ENCODE measurements around the gene FOXJ2.
"Not testable (repeated sequence)": the region's sequence is repeated elsewhere in the genome, so short reads cannot be mapped to it uniquely, and the experiment has no call there.

The FOXJ2 gene

GRCh38 chr12:8032242-8033152, at the start of gene FOXJ2:
FOXJ2 (plus strand) TSS chr12:8032716; CDS start chr12:8039833, 7,117 bp downstream.
- peak; percentile 52 for DNase-seq

GRCh38 chr12:7983019-7983418, 49.5 kb upstream of the FOXJ2 start:
- not testable (repeated sequence) for DNase-seq

DNA sequence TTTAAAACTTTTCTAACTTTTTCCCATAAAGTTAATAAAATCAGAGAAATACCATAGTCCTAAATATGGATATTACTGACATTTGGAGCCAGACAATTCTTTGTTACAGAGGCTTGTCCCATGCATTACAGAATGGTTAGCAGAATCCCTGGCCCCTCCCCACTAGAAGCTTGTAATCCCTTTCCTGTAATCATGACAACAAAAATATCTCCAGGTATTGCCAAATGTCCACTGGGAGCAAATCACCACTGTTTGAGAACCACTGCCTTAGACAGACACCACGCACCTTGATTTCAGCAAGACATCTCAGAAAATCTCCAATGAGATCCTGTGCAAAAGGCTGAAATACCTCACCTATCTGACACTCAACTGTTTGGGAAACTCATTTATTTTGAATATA, 49.1 kb upstream of the FOXJ2 start:
- not testable (repeated sequence) for DNase-seq

- DNase-seq: no peak
Measured at GRCh38 chr12:7984900-7985299, 47.6 kb upstream of the FOXJ2 start.

- DNase-seq: no peak
Measured at GRCh38 chr12:7985802-7986418, 46.6 kb upstream of the FOXJ2 start.

DNA sequence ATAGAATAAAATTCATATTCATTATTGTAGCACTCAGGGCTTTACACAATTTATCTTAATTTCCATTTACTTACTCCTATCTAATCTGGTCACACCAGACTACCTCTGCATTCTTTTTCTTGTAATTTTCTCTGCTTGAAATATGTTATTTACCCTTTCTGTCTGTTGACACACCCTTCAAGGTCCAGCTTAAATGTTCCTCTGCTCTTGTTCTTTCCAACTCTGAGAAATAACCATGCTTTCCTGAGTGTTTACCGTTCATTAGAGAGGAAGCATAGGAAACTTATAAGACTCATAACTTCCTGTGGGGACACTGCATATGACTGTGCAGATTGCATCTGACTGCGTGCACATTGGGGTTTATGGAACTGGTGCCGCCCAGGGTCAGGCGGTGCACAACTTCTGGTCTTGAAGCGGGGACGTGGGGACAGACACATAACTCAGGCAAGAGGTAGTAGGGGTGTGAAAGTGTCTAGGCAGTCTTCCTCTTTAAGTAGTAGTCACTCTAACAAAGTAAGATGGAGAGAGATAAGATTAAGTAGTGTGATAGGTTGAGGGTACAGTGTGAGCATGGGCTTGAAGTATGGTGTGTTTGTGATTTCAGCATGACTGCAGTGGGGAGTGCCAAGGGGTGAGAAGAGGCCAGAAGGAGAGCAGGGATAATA, 42.6 kb upstream of the FOXJ2 start:
- DNase-seq: no peak

DNA sequence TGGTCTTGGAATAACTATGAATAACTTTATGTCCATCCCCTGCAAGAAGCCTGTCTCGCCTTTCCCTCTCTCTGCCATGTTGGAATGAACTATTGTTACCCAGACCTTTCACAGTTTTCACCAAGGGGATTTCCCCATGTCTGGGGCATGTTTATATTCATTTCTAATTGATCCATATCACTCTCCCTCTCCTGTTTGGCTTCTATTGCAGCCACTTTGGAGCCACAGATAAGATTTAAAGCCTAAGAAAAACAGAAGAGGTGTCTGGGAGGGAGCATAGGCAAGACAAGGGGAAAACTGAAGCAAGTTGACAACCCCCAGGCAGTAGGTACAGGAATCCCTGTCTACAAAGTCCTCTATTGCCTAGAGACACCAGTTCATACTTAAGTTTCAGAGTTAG, 41.0 kb upstream of the FOXJ2 start:
- no peak for DNase-seq

DNA sequence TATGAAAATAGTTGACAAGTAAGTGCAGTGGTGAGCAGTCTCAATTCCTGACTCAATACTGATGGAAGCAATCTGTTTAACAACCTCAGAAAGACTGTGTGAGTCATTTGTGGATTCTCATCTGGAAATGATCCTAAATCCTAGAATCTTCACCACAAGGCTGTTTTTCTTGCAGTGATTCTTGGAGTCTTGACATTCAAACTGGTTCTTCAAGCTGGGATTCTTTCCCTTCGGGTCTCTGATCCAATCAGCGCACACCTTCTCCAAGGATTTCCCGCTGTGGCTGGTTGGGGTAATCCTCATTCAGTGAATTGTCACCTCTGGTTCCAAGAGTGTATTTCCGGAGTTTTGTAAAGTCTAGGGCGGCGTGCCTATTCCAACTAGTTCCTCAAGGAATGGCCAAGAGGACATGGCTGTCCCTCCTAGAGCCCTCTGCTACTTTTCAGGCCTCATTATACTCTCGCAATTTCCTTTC, 37.7 kb upstream of the FOXJ2 start:
- peak; percentile 80 for DNase-seq

DNA sequence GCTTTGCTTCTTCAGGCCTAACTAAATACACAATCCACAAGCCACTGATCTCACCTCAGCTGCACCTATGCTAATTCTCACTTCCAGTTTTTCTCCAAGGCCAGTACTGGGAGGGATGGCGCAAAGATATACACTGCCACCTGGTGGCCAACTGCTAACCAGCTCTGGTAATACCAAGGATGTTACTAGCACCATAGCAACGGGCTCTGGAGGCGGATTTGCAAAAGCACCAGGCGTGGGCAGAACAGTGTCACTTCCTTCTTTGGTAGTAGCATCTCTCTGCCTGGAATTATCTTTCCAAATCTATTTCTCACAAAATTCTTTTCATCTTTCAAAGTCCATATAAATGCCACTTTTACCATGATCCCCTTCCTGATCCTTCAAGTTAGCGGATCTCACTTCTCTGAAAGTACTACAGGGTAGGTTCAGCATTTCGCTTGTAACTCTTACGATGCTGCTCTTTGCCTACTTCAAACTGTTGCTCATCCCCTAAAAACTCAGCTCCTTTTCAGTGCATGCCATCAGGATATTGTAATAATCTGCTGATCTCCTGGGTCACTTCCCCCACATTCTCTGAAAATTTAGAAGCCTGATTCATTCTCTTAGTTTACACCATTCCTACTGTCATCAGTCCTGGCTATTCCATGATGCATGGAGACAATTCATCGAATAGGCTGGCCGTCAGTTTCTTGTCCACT, 37.1 kb upstream of the FOXJ2 start:
- peak; percentile 84 for DNase-seq

DNA sequence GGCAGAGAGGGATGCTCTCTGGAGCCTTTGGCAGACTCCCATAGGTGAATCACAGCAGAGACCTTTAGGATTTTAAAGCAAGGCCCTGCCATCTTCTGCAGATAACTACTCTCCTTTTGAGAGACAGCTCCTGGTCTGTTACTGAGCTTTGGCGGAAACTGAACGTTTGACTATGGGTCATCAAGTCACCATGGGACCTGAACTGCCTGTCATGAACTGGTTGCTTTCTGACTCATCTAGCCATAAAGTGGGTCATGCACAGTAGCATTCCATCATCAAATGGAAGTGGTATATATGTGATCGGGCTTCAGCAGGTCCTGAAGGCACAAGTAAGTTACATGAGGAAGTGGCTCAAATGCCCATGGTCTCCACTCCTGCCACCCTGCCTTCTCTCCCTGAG, 31.7 kb upstream of the FOXJ2 start:
- not testable (repeated sequence) for DNase-seq

DNA sequence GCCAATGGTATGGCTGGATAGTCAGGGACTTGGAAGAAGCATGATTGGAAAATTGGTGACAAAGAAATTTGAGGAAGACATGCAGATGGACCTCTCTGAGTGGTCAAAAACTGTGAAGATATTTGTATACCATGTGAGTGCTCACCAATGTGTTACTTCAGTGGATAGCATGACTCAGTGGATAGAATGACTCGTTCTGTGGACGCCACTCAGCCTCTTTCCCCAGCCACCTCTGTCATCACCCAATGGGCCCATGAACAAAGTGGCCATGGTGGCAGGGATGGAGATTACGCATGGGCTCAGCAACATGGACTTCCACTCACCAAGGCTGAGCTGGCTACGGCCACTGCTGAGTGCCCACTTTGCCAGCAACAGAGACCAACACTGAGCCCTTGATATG, 31.0 kb upstream of the FOXJ2 start:
- DNase-seq: not testable (repeated sequence)

DNA sequence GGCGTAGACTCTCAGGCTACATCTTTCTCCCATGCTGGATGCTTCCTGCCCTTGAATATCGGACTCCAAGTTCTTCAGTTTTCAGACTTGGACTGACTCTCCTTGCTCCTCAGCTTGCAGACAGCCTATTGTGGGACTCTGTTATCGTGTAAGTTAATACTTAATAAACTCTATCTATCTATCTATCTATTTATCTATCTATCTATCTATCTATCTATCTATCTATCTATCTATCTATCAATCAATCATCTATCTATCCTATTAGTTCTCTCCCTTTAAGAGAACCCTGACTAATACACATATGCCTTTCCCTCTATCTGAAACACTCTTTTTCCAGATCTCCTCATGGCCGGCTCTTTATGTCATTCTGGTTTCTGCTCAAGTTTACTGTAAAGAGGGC, 27.6 kb upstream of the FOXJ2 start:
- not testable (repeated sequence) for DNase-seq

GRCh38 chr12:8011331-8011730, 21.2 kb upstream of the FOXJ2 start:
- DNase-seq: peak; percentile 88

GRCh38 chr12:8012651-8013309, 19.7 kb upstream of the FOXJ2 start:
- DNase-seq: peak; percentile 69

DNA sequence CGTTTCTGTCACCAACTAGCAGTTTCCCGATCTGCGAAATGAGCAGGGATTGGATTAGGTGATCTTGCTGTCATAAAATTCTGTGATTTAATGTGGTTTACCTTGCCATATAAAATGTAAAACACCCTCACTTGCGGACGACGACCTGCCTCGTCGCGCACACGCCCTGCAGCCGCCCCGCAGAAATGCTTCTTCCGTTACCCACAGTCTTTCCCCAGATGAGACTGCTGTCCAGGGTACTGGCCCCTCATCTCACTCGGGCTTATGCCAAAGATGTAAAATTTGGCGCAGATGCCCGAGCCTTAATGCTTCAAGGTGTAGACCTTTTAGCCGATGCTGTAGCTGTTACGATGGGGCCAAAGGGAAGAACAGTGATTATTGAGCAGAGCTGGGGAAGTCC, 17.7 kb upstream of the FOXJ2 start:
- DNase-seq: no peak

DNA sequence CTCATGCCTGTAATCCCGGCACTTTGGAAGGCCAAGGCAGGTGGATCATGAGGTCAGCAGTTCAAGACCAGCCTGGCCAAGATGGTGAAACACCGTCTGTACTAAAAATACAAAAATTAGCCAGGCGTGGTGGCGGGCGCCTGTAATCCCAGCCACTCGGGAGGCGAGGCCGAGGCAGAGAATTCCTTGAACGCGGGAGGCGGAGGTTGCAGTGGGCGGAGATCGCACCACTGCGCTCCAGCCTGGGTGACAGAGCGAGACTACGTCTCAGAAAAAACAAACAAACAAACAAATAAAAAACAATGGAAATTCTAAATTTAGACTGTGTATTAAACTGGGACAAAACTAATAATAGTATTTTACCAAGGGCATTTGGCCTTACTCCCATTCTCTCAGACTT, 14.3 kb upstream of the FOXJ2 start:
- DNase-seq: not testable (repeated sequence)

- DNase-seq: no peak
Measured at GRCh38 chr12:8018666-8019581, 13.6 kb upstream of the FOXJ2 start.

GRCh38 chr12:8026291-8026900, 6.1 kb upstream of the FOXJ2 start:
- DNase-seq: peak; percentile 96

GRCh38 chr12:8027856-8028255, 4.7 kb upstream of the FOXJ2 start:
- no peak for DNase-seq

DNA sequence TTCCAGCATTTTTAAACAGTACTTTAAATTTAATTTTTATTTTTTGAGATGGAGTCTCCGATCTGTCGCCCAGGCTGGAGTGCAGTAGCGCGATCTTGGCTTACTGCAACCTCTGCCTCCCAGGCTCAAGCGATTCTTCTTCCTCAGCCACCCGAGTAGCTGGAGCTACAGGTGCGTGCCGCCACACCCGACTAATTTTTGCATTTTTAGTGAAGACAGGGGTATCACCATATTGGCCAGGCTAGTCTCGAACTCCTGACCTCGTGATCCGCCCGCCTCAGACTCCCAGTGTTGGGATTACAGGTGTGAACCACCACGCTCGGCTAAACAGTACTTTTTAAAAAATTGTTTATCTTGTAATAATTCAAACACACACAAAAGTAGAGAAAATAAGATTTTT, 4.2 kb upstream of the FOXJ2 start:
- no peak for DNase-seq

DNA sequence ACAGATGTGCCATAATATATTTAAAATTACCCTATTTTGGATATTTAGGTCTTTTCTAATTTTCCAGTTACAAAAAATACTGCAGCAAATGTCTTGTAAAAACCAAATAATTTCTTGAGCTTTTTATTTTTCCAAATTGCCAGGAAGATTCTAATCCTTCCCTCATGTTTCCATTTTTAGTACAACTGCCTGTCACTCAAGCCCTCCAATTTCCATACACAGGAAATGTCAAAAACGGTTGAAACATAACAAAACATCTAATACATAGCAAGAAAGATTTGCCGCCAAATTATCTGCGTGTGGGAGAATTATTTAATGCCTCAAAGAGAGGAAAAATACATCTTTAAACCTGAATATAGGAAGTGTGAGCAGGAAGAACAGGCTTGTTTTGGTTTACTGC, 2.3 kb upstream of the FOXJ2 start:
- no peak for DNase-seq
